NK-92 (cell line): Measurements from ENCODE around the gene PRXL2B.

Experiments used
- DNase-seq: peaks from one replicate; lab custom pipeline; 2025; ENCODE audit not compliant: unreplicated experiment; lab: John Stamatoyannopoulos, UW

Gene PRXL2B

GRCh38 chr1:2596530-2597333, 10.2 kb downstream of the PRXL2B start:
- DNase-seq: no peak

- DNase-seq: no peak
Measured at GRCh38 chr1:2597441-2598328, 11.1 kb downstream of the PRXL2B start.

- DNase-seq: no peak
Measured at GRCh38 chr1:2598329-2598931, 11.9 kb downstream of the PRXL2B start.

- DNase-seq: no peak
Measured at GRCh38 chr1:2601721-2602303, 15.2 kb downstream of the PRXL2B start.

GRCh38 chr1:2602311-2602835, 15.8 kb downstream of the PRXL2B start:
- no peak for DNase-seq

GRCh38 chr1:2602866-2603520, 16.4 kb downstream of the PRXL2B start:
- DNase-seq: no peak

- no peak for DNase-seq
Measured at GRCh38 chr1:2603521-2604155, 17.1 kb downstream of the PRXL2B start.

- DNase-seq: no peak
Measured at GRCh38 chr1:2604156-2604843, 17.7 kb downstream of the PRXL2B start.

- no peak for DNase-seq
Measured at GRCh38 chr1:2604844-2605508, 18.4 kb downstream of the PRXL2B start.

GRCh38 chr1:2605509-2606395, 19.2 kb downstream of the PRXL2B start:
- no peak for DNase-seq

GRCh38 chr1:2606396-2606880, 19.9 kb downstream of the PRXL2B start:
- DNase-seq: no peak

- no peak for DNase-seq
Measured at GRCh38 chr1:2606881-2607621, 20.5 kb downstream of the PRXL2B start.

- no peak for DNase-seq
Measured at GRCh38 chr1:2607641-2608091, 21.1 kb downstream of the PRXL2B start.

GRCh38 chr1:2609319-2610035, 22.9 kb downstream of the PRXL2B start:
- DNase-seq: no peak

- no peak for DNase-seq
Measured at GRCh38 chr1:2610036-2610959, 23.7 kb downstream of the PRXL2B start.
